HG02759 (cell line): Measurements from ENCODE around the gene STRA8.

ENCODE experiments used
- ATAC-seq: cut with Tn5 transposase; IDR thresholded peaks from one replicate; pipeline ENCODE4 v1.9.1; 2021; ENCODE audit warnings: mild to moderate bottlenecking, moderate library complexity; ENCODE audit not compliant: unreplicated experiment

The STRA8 gene

GRCh38 chr7:135263321-135263970, 29.8 kb downstream of the STRA8 start:
- ATAC-seq, result no peak

- ATAC-seq, result no peak
Observed at GRCh38 chr7:135265637-135266036, 32.0 kb downstream of the STRA8 start.

DNA sequence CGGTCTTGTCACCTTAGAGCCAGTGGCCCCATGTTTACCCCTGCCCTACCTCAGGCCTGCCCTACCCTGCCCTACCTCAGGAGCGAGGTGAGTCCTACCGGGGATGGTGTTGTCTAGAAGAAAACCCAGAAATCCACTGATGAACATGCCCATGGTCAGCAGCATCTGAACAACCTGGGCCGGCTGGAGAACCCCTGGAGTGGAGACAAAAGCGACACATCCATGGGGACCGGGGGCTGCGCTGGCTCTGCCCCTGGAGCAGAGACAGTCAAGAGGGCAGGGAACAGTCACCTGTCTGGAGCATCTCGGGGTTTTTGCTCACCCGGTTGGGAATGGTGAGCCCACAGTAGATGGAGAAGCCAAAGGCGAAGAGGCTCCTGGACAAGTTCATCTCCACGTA, 36.3 kb downstream of the STRA8 start:
- no peak for ATAC-seq

GRCh38 chr7:135270577-135271254, 37.1 kb downstream of the STRA8 start:
- no peak for ATAC-seq

GRCh38 chr7:135271255-135271615, 37.6 kb downstream of the STRA8 start:
- no peak for ATAC-seq

GRCh38 chr7:135272303-135272702, 38.7 kb downstream of the STRA8 start:
- ATAC-seq, result no peak

GRCh38 chr7:135273581-135273980, 39.9 kb downstream of the STRA8 start:
- no peak for ATAC-seq

- peak; percentile 89 for ATAC-seq
Observed at GRCh38 chr7:135274495-135275268, 41.0 kb downstream of the STRA8 start.

- ATAC-seq, result no peak
Observed at GRCh38 chr7:135275971-135276580, 42.4 kb downstream of the STRA8 start.

DNA sequence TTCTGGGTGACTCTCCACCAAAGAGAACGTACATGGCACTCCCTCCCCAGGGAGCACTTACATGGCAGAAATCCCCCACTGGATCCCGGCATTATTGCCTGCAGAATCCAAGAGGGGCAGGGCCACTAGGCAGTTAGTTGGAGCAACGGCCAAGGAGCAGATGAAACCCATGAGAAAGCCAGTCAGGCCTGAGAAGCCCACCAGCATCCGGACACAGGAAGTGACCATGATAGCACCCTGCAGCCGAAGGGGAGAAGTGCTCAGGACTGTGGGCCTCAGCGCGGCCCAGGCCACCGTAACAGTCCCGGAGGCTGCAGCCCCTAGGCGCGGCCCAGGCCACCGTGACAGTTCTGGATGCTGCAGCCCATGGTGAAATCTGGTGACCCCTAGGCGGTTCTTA, 43.5 kb downstream of the STRA8 start:
- no peak for ATAC-seq

GRCh38 chr7:135281363-135281949, 47.8 kb downstream of the STRA8 start:
- ATAC-seq, result peak; percentile 97

DNA sequence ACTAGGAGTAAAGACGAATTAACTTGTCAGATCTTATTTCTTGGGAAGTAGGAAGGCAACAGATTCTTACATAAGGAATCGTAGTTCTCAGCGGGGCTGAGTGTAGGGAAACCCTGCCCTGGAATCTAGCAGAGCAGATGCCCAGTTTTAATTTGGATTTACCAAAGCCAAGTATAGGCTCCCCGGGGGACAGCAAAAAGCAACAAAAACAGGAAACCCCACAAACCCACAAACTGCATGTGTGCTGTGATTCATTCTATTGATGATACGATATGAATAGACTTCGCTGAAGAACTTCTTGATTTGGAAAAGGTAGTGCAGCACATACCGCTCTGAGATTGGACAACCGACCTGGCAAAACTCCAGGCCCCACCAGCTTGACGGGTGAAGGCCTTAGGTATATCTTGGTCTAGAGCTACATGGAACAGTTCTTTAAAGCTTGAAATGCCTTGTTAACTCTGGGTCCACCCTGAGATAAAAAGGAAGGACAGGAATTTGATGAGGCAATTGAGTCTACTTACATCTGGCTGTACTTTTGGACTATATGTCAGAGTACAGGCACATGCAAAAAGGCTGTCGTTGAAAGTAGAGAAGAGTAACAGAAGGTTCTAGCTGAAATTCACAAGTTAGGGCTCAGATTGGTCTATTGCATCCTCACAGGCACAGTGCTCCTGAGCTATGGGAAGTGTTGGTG, 49.1 kb downstream of the STRA8 start:
- ATAC-seq, result no peak

DNA sequence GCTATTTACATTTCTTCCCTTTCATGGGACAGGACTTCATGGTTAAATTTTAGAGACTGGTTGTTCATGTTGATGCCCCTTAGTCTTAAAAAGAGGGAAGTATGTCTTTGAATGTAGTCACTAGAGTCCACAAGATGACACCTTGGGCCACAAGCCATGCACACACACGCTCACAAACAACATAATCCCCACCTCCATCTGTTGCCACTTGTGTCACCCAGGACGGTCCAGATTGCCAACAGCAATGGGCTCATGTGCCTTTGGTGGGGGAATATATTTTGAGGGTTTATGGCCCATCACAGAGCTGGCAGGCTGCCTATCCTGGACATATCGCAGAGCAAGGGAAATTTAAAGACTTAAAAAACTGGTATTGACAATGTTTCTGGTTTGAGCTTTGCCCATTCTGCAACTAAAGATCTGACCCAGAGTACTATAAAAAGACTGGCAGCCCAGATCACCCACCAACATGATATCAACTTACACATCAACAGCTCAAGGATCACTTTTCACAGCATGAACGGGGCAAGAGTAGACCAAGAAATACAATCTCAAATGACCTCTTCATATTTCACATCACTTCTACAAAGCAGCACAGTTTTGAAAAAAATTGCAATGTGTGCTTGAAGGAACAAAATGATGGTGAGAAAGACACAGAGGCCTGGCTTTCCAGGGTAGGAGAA, 50.5 kb downstream of the STRA8 start:
- ATAC-seq, result no peak

- no peak for ATAC-seq
Observed at GRCh38 chr7:135285547-135286233, 52.1 kb downstream of the STRA8 start.

DNA sequence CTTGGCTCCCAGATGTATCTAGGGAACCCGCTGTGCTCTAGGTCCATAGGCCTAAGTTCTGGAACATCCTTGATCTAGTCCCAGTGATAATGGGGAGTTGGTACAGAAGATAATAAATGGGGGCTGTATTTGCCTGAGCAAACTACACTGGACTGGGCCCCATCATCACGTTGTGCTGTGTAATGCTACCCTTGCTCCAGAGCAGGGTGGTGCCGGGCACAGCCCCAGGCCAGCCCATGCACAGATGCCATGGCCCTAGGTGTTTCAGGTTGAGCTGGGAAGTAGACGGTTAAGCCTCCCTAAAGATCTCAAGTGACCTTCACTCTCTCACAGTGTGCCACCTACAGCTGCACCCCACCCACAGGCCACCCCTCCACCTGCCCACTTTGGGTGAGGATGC, 53.2 kb downstream of the STRA8 start:
- no peak for ATAC-seq

DNA sequence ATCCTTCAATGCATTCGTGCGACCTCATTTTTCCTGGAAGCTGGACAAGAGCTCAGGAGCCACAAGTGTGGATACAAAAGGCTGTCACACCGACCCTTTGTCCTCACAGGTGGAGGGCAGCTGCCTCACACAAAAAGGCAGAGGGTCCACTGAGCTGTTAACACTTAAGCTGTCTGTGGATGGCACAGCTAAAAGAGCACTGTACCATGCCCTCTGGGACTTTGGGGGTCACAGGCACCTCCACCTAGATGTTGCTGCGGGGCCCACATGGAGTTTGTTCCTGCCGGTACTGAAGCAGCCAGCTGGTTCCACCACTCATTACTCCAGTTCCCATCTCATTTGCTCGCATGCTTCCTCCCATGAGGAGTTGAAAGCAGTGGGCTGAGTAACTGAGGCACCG, 57.0 kb downstream of the STRA8 start:
- ATAC-seq, result no peak

- no peak for ATAC-seq
Observed at GRCh38 chr7:135291809-135292253, 58.2 kb downstream of the STRA8 start.

- ATAC-seq, result no peak
Observed at GRCh38 chr7:135299235-135299634, 65.6 kb downstream of the STRA8 start.
